ENCODE data around the gene C1orf115.

C1orf115 gene

GRCh38 chr1:220689666-220690065 lies 497 bp upstream of the C1orf115 start:
- Histone ChIP-seq H3K4me3 (replicated peaks; ENCODE audit: insufficient read depth, low read length) (peak overlapping the region; percentile 53; the same call in 1 of the 2 replicates), H3K27ac (replicated peaks) (no peak overlapping the region), H3K27me3 (ENCODE audit: insufficient read depth, poor library complexity, severe bottlenecking) (peaks cover 7% of the 10 kb centered on the region)
- no peak for TF ChIP-seq GABPA (IDR thresholded peaks at IDR 0.05; ENCODE audit: low read depth)
- TF ChIP-seq SPI1 (IDR thresholded peaks at IDR 0.05; ENCODE audit: borderline replicate concordance, low read depth), result no peak
- no peak for TF ChIP-seq REST (IDR thresholded peaks at IDR 0.05; ENCODE audit: insufficient replicate concordance, low read depth)
- no peak for TF ChIP-seq POLR2AphosphoS5 (IDR thresholded peaks at IDR 0.05; ENCODE audit: low read depth)
- TF ChIP-seq, protein P1, sequence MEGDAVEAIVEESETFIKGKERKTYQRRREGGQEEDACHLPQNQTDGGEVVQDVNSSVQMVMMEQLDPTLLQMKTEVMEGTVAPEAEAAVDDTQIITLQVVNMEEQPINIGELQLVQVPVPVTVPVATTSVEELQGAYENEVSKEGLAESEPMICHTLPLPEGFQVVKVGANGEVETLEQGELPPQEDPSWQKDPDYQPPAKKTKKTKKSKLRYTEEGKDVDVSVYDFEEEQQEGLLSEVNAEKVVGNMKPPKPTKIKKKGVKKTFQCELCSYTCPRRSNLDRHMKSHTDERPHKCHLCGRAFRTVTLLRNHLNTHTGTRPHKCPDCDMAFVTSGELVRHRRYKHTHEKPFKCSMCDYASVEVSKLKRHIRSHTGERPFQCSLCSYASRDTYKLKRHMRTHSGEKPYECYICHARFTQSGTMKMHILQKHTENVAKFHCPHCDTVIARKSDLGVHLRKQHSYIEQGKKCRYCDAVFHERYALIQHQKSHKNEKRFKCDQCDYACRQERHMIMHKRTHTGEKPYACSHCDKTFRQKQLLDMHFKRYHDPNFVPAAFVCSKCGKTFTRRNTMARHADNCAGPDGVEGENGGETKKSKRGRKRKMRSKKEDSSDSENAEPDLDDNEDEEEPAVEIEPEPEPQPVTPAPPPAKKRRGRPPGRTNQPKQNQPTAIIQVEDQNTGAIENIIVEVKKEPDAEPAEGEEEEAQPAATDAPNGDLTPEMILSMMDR (IDR thresholded peaks at IDR 0.05; ENCODE audit: insufficient read depth, low read length), result no peak
- DNase-seq (ENCODE audit: low read depth in 1 of 2, low spot score in 1 of 2), result no peak

- TF ChIP-seq, protein P1 (IDR thresholded peaks at IDR 0.05; ENCODE audit: insufficient read depth, low read length), result no peak
- TF ChIP-seq SPI1 (IDR thresholded peaks at IDR 0.05; ENCODE audit: borderline replicate concordance, low read depth), result no peak
- TF ChIP-seq REST (IDR thresholded peaks at IDR 0.05; ENCODE audit: insufficient replicate concordance, low read depth), result no peak
- no peak for TF ChIP-seq POLR2AphosphoS5 (IDR thresholded peaks at IDR 0.05; ENCODE audit: low read depth)
- no peak for TF ChIP-seq GABPA (IDR thresholded peaks at IDR 0.05; ENCODE audit: low read depth)
- Histone ChIP-seq H3K27me3 (ENCODE audit: insufficient read depth, poor library complexity, severe bottlenecking) (peaks cover 11% of the 10 kb centered on the region), H3K4me3 (replicated peaks; ENCODE audit: insufficient read depth, low read length) (no peak overlapping the region), H3K27ac (replicated peaks) (no peak overlapping the region)
- no peak for DNase-seq (ENCODE audit: low read depth in 1 of 2, low spot score in 1 of 2)
These were observed 1.0 kb downstream of the C1orf115 start for GRCh38 chr1:220691053-220691684.

GRCh38 chr1:220692436-220693228 lies 2.5 kb downstream of the C1orf115 start:
- DNase-seq (ENCODE audit: low read depth in 1 of 2, low spot score in 1 of 2), result no peak
- no peak overlapping the region for H3K4me3 ChIP-seq (replicated peaks; ENCODE audit: insufficient read depth, low read length)
- H3K27me3 ChIP-seq (ENCODE audit: insufficient read depth, poor library complexity, severe bottlenecking), result peaks cover 12% of the 10 kb centered on the region
- no peak for TF ChIP-seq GABPA (IDR thresholded peaks at IDR 0.05; ENCODE audit: low read depth)
- TF ChIP-seq POLR2AphosphoS5 (IDR thresholded peaks at IDR 0.05; ENCODE audit: low read depth), result no peak
- H3K27ac ChIP-seq (replicated peaks), result no peak overlapping the region

DNA sequence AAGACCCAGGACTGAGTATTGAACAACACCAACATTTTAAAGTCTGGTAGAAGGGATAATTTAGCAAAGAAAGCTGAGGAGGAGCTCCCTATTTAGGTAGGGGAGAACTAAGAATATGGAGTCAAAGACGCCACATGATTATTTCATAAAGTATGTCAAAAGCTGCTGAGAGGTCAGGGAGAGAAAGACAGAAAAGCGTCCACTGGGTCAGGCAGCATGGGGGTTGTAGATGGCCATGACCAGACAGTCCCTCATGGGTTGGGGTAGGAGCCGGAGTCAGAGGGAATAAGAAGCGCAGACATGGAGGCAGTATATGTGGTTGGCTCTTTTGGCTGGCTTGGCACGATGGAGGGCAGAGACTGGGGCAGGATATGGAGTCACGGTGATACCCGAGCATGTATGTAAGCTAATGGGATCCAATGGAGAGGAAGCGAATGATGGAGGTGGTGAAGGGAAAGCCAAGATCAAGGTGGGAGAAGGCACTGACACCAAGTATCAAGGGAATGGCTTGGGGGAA lies 4.8 kb downstream of the C1orf115 start:
- H3K27ac ChIP-seq (replicated peaks), result no peak overlapping the region
- no peak overlapping the region for H3K4me3 ChIP-seq (replicated peaks; ENCODE audit: insufficient read depth, low read length)
- H3K27me3 ChIP-seq (ENCODE audit: insufficient read depth, poor library complexity, severe bottlenecking), result peaks cover 14% of the 10 kb centered on the region
- TF ChIP-seq REST (IDR thresholded peaks at IDR 0.05; ENCODE audit: insufficient replicate concordance, low read depth) (no peak), SPI1 (IDR thresholded peaks at IDR 0.05; ENCODE audit: borderline replicate concordance, low read depth) (no peak), GABPA (IDR thresholded peaks at IDR 0.05; ENCODE audit: low read depth) (no peak), POLR2AphosphoS5 (IDR thresholded peaks at IDR 0.05; ENCODE audit: low read depth) (no peak)
- TF ChIP-seq, protein P1 (IDR thresholded peaks at IDR 0.05; ENCODE audit: insufficient read depth, low read length), result no peak
- no peak for DNase-seq (ENCODE audit: low read depth in 1 of 2, low spot score in 1 of 2)
